ENCODE data around the gene KIAA0825.

The KIAA0825 gene

GRCh38 chr5:94618493-94619328 lies at the start of gene KIAA0825, which contains the start of gene SLF1:
Gene KIAA0825, minus strand, starts transcription at chr5:94618604. Its CDS starts 81,478 bp downstream, at chr5:94537126.
Gene SLF1, plus strand, starts transcription at chr5:94618669. Its CDS starts 10,142 bp downstream, at chr5:94628811.
- peak; percentile 94 for DNase-seq (ENCODE audit: low spot score)

- no peak for DNase-seq (ENCODE audit: low spot score)
These were observed 49.5 kb upstream of the KIAA0825 start for GRCh38 chr5:94667937-94668336.

- DNase-seq (ENCODE audit: low spot score) = no peak
These were observed 42.7 kb upstream of the KIAA0825 start for GRCh38 chr5:94661086-94661485.

GRCh38 chr5:94660506-94660905 lies 42.1 kb upstream of the KIAA0825 start:
- no peak for DNase-seq (ENCODE audit: low spot score)

GRCh38 chr5:94658272-94658671 lies 39.9 kb upstream of the KIAA0825 start:
- DNase-seq (ENCODE audit: low spot score) = no peak

GRCh38 chr5:94649874-94650273 lies 31.5 kb upstream of the KIAA0825 start:
- no peak for DNase-seq (ENCODE audit: low spot score)

GRCh38 chr5:94646758-94647157 lies 28.4 kb upstream of the KIAA0825 start:
- DNase-seq (ENCODE audit: low spot score) = no peak

- DNase-seq (ENCODE audit: low spot score) = no peak
These were observed 26.6 kb upstream of the KIAA0825 start for GRCh38 chr5:94645053-94645452.

- no peak for DNase-seq (ENCODE audit: low spot score)
These were observed 21.8 kb upstream of the KIAA0825 start for GRCh38 chr5:94640176-94640575.

- DNase-seq (ENCODE audit: low spot score) = no peak
These were observed 13.6 kb upstream of the KIAA0825 start for GRCh38 chr5:94632024-94632423.

- no peak for DNase-seq (ENCODE audit: low spot score)
These were observed 8.8 kb upstream of the KIAA0825 start for GRCh38 chr5:94627191-94627590.

GRCh38 chr5:94623877-94624276 lies 5.5 kb upstream of the KIAA0825 start:
- no peak for DNase-seq (ENCODE audit: low spot score)

GRCh38 chr5:94623011-94623410 lies 4.6 kb upstream of the KIAA0825 start:
- no peak for DNase-seq (ENCODE audit: low spot score)

GRCh38 chr5:94621763-94622162 lies 3.4 kb upstream of the KIAA0825 start:
- no peak for DNase-seq (ENCODE audit: low spot score)

GRCh38 chr5:94620256-94620655 lies 1.9 kb upstream of the KIAA0825 start:
- DNase-seq (ENCODE audit: low spot score) = no peak

- peak; percentile 71 for DNase-seq (ENCODE audit: low spot score)
These were observed 343 bp downstream of the KIAA0825 start for GRCh38 chr5:94618029-94618492.

GRCh38 chr5:94615862-94616261 lies 2.5 kb downstream of the KIAA0825 start:
- no peak for DNase-seq (ENCODE audit: low spot score)

- DNase-seq (ENCODE audit: low spot score) = no peak
These were observed 4.1 kb downstream of the KIAA0825 start for GRCh38 chr5:94614156-94614805.

- DNase-seq (ENCODE audit: low spot score) = peak; percentile 11
These were observed 4.8 kb downstream of the KIAA0825 start for GRCh38 chr5:94613583-94613982.

- no peak for DNase-seq (ENCODE audit: low spot score)
These were observed 23.0 kb downstream of the KIAA0825 start for GRCh38 chr5:94595281-94595840.

GRCh38 chr5:94577466-94578245 lies 40.7 kb downstream of the KIAA0825 start:
- DNase-seq (ENCODE audit: low spot score) = no peak

- DNase-seq (ENCODE audit: low spot score) = no peak
These were observed 43.2 kb downstream of the KIAA0825 start for GRCh38 chr5:94575196-94575595.
